Uterus (tissue), 2 donors: ENCODE results near the gene SLC35E2B.
"Not testable (repeated sequence)": the region's sequence is repeated elsewhere in the genome, so short reads cannot be mapped to it uniquely, and the experiment has no call there.

Experiments used
- CTCF ChIP-seq, 4 experiments: fragments of 200-600 bp in 2 of 4; fragments of 450-650 bp in 2 of 4; sonication (generic) in 2 of 4; IDR thresholded peaks; one replicate each; pipeline ENCODE4 v1.5.1; 2016 to 2019; ENCODE audit warnings: antibody characterized with exemption in 4 of 4, mild to moderate bottlenecking in 2 of 4, moderate library complexity in 1 of 4
- POLR2A ChIP-seq, 2 donors: fragments of 450-650 bp; IDR thresholded peaks; one replicate each; pipeline ENCODE4 v1.6.1; 2016; ENCODE audit warnings: antibody characterized with exemption in 2 of 2, mild to moderate bottlenecking in 1 of 2, moderate library complexity in 1 of 2

- TF ChIP-seq POLR2A, CTCF (IDR thresholded peaks at IDR 0.05): not testable (repeated sequence)
Observed at GRCh38 chr1:1662392-1662791, 30.2 kb downstream of the SLC35E2B start.
